AG09309 (cell line): ENCODE data around the gene RALGPS1.

Experiments
- DNase-seq: peaks from one replicate; pipeline ENCODE4 v3.0.0-alpha.2; 2010; ENCODE audit warnings: low read depth
- H3K4me3 ChIP-seq: 2 replicates; pipeline ENCODE4 v1.5.1; 2011; ENCODE audit warnings: mild to moderate bottlenecking, low read depth, low read length, moderate library complexity; ENCODE audit not compliant: control insufficient read depth
- TF ChIP-seq, protein P1 (sequence below): IDR thresholded peaks from 2 replicates; pipeline ENCODE4 v1.5.1; 2011; ENCODE audit warnings: mild to moderate bottlenecking, low read depth, low read length, inconsistent platforms; ENCODE audit not compliant: insufficient read depth, control insufficient read depth; ENCODE audit errors: missing control alignments

The RALGPS1 gene

DNA sequence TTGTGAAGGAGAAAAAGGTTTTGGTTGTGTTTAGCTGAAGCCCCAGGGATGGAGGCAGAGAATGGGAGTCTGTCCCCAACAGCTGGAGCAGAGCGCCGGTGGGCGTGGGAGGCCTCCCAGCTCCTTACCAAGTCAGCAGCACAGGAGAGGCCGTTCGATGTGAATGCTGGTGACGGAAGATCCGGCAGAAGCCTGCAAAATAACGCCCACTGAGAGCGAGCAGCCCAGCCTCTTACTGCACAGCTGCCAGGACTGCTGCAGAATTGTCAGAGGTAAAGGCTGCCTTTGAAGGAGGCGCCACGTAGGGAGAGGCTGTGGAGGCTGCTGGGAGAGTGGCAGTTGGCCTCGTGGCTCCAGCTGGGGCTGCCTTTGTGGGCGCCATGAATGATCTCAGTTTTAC, 181.6 kb downstream of the RALGPS1 start:
- TF ChIP-seq, protein P1, sequence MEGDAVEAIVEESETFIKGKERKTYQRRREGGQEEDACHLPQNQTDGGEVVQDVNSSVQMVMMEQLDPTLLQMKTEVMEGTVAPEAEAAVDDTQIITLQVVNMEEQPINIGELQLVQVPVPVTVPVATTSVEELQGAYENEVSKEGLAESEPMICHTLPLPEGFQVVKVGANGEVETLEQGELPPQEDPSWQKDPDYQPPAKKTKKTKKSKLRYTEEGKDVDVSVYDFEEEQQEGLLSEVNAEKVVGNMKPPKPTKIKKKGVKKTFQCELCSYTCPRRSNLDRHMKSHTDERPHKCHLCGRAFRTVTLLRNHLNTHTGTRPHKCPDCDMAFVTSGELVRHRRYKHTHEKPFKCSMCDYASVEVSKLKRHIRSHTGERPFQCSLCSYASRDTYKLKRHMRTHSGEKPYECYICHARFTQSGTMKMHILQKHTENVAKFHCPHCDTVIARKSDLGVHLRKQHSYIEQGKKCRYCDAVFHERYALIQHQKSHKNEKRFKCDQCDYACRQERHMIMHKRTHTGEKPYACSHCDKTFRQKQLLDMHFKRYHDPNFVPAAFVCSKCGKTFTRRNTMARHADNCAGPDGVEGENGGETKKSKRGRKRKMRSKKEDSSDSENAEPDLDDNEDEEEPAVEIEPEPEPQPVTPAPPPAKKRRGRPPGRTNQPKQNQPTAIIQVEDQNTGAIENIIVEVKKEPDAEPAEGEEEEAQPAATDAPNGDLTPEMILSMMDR = no peak
- no peak overlapping the region for H3K4me3 ChIP-seq
- DNase-seq = no peak

DNA sequence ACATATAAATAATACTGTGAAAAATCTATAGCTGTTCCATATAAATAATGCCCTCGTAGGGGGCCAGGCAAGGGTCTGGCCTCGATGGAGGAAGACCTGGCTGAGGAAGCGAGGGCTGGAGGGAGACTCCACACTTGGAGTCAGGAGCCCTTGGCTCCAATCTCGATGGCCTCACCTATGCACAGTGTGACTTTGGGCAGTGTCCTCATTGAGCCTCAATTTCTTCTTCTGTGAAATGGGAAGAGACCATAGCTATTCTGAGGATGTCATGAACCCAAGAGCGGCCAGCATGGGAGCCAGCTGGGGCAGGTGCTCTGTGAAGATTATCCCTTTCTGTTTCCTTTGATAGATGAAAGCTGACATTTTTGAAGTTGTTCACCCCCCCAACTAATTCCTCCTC, 183.1 kb downstream of the RALGPS1 start:
- no peak for DNase-seq
- no peak overlapping the region for H3K4me3 ChIP-seq
- TF ChIP-seq, protein P1 = no peak

DNA sequence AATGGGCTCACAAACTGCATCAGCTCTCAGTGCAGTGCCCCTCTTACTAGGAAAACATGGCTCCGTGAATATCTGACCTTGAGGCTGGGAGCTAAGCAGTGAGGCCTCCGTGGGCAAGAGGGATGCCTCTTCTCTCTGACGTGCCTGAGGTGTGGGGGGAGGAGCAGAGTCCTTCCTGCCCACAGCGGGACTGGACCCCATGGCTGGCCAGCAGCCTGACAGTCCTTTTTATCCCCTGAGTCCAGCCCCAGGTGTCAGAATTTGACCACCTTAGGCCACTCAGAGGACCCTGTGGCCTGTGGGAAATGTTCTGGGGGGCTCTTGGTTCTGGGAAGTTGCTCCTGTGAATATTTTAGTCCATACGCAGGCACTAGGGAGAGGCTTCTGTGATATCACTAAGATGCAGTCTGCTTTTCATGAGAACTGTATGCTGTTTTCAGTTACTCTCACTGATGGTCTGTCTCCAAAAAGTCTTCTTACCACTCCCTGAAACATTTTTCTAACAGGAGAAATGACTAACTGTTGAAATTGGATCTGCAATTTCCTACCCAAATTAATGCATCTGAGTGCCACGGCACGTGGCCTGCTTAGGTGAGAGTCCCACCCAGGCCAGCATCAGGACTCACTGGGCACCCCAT, 184.5 kb downstream of the RALGPS1 start:
- no peak overlapping the region for H3K4me3 ChIP-seq
- DNase-seq = no peak
- TF ChIP-seq, protein P1 = no peak

DNA sequence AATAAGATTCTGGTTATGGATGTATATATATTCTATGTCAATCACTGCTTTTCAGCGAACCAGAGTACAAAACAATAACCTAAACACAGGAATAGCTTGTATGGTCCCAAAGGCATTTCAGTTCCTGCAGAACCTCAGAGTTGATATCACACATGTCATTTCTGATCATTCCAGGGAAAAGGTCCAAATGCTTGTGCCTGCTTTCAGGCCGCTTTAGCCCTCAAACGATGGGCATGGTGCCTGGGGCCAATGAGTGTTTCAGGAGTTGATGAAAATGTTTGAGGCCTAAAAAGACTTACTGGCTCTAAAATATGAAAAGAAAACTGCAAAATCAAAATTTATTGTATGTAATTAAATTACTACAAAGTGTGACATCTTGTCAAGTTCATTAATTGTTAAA, 185.1 kb downstream of the RALGPS1 start:
- no peak overlapping the region for H3K4me3 ChIP-seq
- DNase-seq = no peak
- TF ChIP-seq, protein P1 = no peak

DNA sequence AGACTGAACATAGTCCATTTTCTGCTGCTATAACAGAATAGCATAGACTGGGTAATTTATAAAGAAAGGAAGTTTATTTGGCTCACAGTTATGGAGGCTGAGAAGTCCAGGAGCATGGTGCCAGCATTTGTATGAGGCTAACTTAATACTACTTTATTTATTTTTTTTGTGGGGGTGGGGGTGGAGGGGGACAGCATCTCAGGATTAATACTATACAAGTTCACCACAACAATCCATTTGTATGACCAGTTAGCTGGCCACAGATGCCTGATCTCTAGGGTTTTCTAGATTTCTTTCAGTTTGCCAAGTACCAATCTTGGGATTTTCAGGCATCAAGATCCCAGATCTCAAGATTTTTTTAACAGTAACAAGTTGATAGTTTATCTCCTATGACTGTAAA, 187.6 kb downstream of the RALGPS1 start:
- H3K4me3 ChIP-seq = no peak overlapping the region
- TF ChIP-seq, protein P1 = no peak
- DNase-seq = no peak

DNA sequence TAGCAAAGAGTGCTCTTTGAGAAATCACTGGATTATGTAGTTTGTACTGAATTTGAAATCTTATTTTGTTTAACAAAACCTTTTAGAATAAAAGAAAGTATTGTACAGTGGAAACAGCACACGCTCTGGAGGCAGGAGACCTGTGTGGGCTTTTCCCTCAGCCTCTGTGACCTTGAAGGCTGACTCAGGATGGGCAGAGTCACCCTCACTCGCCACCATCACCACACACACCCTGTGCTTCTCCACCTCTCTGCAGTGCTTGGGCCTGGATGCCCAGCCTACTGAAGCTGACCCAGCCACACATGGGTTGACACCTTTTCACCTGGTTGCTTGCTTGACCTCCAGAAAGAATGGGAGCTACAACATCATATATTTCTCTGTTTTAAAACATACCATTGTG, 188.2 kb downstream of the RALGPS1 start:
- DNase-seq = no peak
- TF ChIP-seq, protein P1 = no peak
- no peak overlapping the region for H3K4me3 ChIP-seq
